GM23248 (cell line): Measurements from ENCODE around the gene HK3. TPM values are rescaled to one million over a fixed set of nuclear protein-coding genes. Genes with fewer than 3 reads are reported as not detected.

Source experiments
- DNase-seq: peaks from one replicate; pipeline ENCODE4 v3.0.0-alpha.2; 2015
- H2AFZ ChIP-seq: fragments of 200-600 bp; sonication (generic); 2 replicates; pipeline ENCODE4 v1.6.1; 2016; ENCODE audit warnings: antibody characterized with exemption
- H3F3A ChIP-seq: fragments of 200-600 bp; sonication (generic); 2 replicates; pipeline ENCODE4 v1.6.1; 2016; ENCODE audit warnings: mild to moderate bottlenecking, antibody characterized with exemption, mixed run types; ENCODE audit not compliant: insufficient read depth
- H3K27ac ChIP-seq: fragments of 200-600 bp; sonication (generic); 2 replicates; pipeline ENCODE4 v1.5.1; 2016; ENCODE audit warnings: mild to moderate bottlenecking
- H3K27me3 ChIP-seq: fragments of 200-600 bp; sonication (generic); replicated peaks from 2 replicates; pipeline ENCODE4 v1.6.1; 2016; ENCODE audit warnings: mild to moderate bottlenecking; ENCODE audit not compliant: insufficient read depth
- H3K36me3 ChIP-seq: fragments of 200-600 bp; sonication (generic); 2 replicates; pipeline ENCODE4 v1.6.1; 2016; ENCODE audit warnings: low read depth, mild to moderate bottlenecking
- H3K4me1 ChIP-seq: fragments of 200-600 bp; sonication (generic); 2 replicates; pipeline ENCODE4 v1.6.1; 2016; ENCODE audit warnings: mild to moderate bottlenecking; ENCODE audit not compliant: insufficient read depth
- H3K4me2 ChIP-seq: fragments of 200-600 bp; sonication (generic); one replicate; pipeline ENCODE4 v1.6.1; 2016; ENCODE audit warnings: mild to moderate bottlenecking; ENCODE audit not compliant: unreplicated experiment
- H3K4me3 ChIP-seq: fragments of 200-600 bp; sonication (generic); 2 replicates; pipeline ENCODE4 v1.5.1; 2016; ENCODE audit warnings: mild to moderate bottlenecking
- H3K79me2 ChIP-seq: fragments of 200-600 bp; sonication (generic); 2 replicates; pipeline ENCODE4 v1.6.1; 2016; ENCODE audit warnings: mild to moderate bottlenecking; ENCODE audit not compliant: insufficient read depth
- H3K9ac ChIP-seq: fragments of 200-600 bp; sonication (generic); 2 replicates; pipeline ENCODE4 v1.6.1; 2016; ENCODE audit warnings: mild to moderate bottlenecking
- H3K9me2 ChIP-seq: fragments of 200-600 bp; sonication (generic); 2 replicates; pipeline ENCODE4 v1.6.1; 2016; ENCODE audit warnings: mixed run types, mild to moderate bottlenecking, moderate library complexity; ENCODE audit not compliant: insufficient read depth
- H3K9me3 ChIP-seq: fragments of 200-600 bp; sonication (generic); one replicate; pipeline ENCODE4 v1.6.1; 2017; ENCODE audit warnings: low read depth
- H4K20me1 ChIP-seq: fragments of 200-600 bp; sonication (generic); 2 replicates; pipeline ENCODE4 v1.6.0; 2016; ENCODE audit not compliant: insufficient read depth
- EZH2 ChIP-seq: fragments of 200-600 bp; sonication (generic); IDR thresholded peaks from 2 replicates; pipeline ENCODE4 v1.6.1; 2018; ENCODE audit warnings: antibody characterized with exemption, mild to moderate bottlenecking; ENCODE audit not compliant: insufficient read depth, poor library complexity, severe bottlenecking
- EZH2phosphoT487 ChIP-seq: fragments of 200-600 bp; sonication (generic); IDR thresholded peaks from 2 replicates; pipeline ENCODE4 v1.6.1; 2018; ENCODE audit warnings: antibody characterized with exemption, moderate library complexity, mild to moderate bottlenecking, low read depth; ENCODE audit not compliant: insufficient read depth
- WGBS, 2 experiments: methylation state at CpG; one replicate each; pipeline ENCODE4 v1.1.6; 2015 to 2017; ENCODE audit warnings: low lambda C conversion rate in 2 of 2, low coverage in 1 of 2; ENCODE audit errors: missing lambda C conversion rate in 2 of 2; 5-methylcytosine and 5-hydroxymethylcytosine counted together
- in situ Hi-C: fragments of 300-500 bp; cut with MboI; formaldehyde crosslinking; loops from 2 replicates; pipeline ENCODE4 v1.15.0; 2020
- polyA plus RNA-seq: library from polyadenylated mRNA; unstranded; fragments of >200 nt; fragmentation: Nextera tagmentation; extraction: Ambion mirVana; gene quantifications from 2 replicates; pipeline ENCODE4 v1.2.1, GENCODE V29; 2016
- total RNA-seq: library from RNA; depleted of rRNA; stranded (reverse); fragments of >200 nt; shearing (Covaris generic); gene quantifications from 2 replicates; pipeline ENCODE4 v1.2.3, GENCODE V29; 2014

The HK3 gene
- total and polyA plus RNA-seq, 2 experiments from 2014 or later, result not detected

DNA sequence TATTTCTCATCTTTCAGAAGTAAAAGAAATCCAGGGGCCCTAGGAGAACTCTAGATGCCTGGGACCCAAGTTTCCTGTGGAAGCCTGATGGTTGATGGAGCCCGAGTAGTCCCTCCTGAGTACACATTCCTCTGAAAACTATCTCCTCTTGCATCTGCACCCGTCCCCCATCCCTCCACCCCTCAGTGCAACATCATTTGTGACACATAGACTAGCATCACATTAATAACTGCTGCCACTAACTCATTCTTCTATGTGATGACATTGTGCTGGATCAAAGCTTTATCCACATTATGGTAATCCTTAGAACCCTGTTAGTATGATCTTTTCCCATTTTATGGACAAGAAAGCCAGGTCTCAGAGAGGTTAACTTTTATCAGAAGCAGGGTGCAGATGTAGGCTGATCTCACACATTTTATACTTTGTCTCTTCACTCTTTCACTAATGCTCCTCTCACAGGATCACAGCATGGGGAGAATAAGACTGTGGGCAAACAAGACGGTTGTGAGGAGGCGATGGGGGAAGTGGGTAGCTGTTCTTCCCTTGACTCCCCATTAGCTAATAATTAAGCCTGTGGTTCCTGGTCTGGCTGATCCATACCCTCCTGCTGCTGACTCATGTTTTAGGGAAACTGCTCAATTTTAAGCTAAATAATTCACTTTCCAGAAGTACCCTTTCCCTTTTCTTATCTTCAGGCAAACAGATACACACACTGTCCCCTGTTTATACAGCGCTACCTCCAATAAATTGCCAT is 3.9 kb upstream of the HK3 start:
- no peaks in the 10 kb centered on the region for H3K27me3 ChIP-seq
- WGBS, 2 experiments, result 95% methylated on average over 5 of the region's 5 CpGs
- H3K4me1 ChIP-seq, result no peaks in the 10 kb centered on the region
- in situ Hi-C loops, result no loop called here
- H3K4me2 ChIP-seq, result no peak overlapping the region
- H3K9ac ChIP-seq, result no peak overlapping the region
- no peak for DNase-seq
- H3K79me2 ChIP-seq, result no peaks in the 10 kb centered on the region
- H3K9me3 ChIP-seq, result no peaks in the 10 kb centered on the region
- H3K9me2 ChIP-seq, result no peaks in the 10 kb centered on the region
- peaks cover 56% of the 10 kb centered on the region for H3K36me3 ChIP-seq
- H3F3A ChIP-seq, result no peaks in the 10 kb centered on the region; the same call in 1 of the 2 replicates
- H4K20me1 ChIP-seq, result no peaks in the 10 kb centered on the region
- no peak overlapping the region for H2AFZ ChIP-seq
- H3K4me3 ChIP-seq, result no peak overlapping the region
- TF ChIP-seq EZH2 (no peak), EZH2phosphoT487 (no peak)
- H3K27ac ChIP-seq, result no peak overlapping the region

DNA sequence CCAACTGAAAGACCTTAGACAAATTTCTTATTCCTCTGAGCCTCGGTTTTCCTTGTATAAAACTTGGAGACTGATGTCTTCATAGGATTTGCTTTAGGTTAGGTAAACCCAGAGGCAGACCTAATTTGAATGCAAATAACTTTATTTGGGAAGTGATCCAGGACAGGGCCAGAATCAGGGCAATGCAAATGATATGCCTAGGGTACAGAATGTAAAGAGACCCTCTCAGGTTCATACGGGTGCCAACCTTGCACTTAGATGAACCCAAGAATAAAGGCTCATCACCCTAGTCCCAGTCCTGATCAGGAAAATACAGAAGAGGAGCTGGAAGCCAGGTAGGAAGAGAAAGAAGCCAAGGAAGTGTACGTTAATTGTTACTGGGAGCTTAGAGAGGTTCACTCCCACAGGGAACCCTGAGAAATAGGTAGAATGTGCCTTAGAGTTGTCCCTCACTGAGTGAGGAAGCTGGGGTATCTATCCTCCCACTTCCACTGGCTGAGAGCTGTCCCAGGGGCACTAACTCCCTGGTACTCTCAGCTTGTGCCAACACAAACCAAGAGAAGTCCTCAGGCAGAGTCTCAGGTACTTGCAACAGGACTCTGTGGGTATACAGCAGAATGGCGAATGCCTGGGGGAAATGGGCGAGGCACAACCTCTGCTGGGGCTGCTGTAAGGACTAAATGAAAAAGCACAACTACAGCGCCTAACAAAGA is 3.1 kb upstream of the HK3 start:
- peaks cover 47% of the 10 kb centered on the region for H3K36me3 ChIP-seq

GRCh38 chr5:176901260-176902101 is 2.3 kb upstream of the HK3 start:
- H3K9me3 ChIP-seq, result no peaks in the 10 kb centered on the region
- no peaks in the 10 kb centered on the region for H3K27me3 ChIP-seq
- 82 to 89% methylated on average over 12 of the region's 12 CpGs for WGBS, 2 experiments
- no peak for DNase-seq
- TF ChIP-seq EZH2 (no peak), EZH2phosphoT487 (no peak)
- in situ Hi-C loops, result no loop called here
- H2AFZ ChIP-seq, result no peak overlapping the region
- no peaks in the 10 kb centered on the region for H3K4me1 ChIP-seq
- no peaks in the 10 kb centered on the region for H4K20me1 ChIP-seq
- no peak overlapping the region for H3K4me2 ChIP-seq
- no peaks in the 10 kb centered on the region for H3K79me2 ChIP-seq
- no peaks in the 10 kb centered on the region; the same call in 1 of the 2 replicates for H3F3A ChIP-seq
- H3K27ac ChIP-seq, result no peak overlapping the region
- H3K9me2 ChIP-seq, result no peaks in the 10 kb centered on the region
- no peak overlapping the region for H3K4me3 ChIP-seq
- H3K36me3 ChIP-seq, result peaks cover 40% of the 10 kb centered on the region
- no peak overlapping the region for H3K9ac ChIP-seq

More for the DNA sequence above, 3.1 kb upstream of the HK3 start:
- Histone ChIP-seq H3F3A (no peaks in the 10 kb centered on the region; the same call in 1 of the 2 replicates), H3K79me2 (no peaks in the 10 kb centered on the region), H3K9ac (no peak overlapping the region), H3K27me3 (no peaks in the 10 kb centered on the region), H3K9me3 (no peaks in the 10 kb centered on the region), H3K4me2 (no peak overlapping the region), H2AFZ (no peak overlapping the region), H3K4me3 (no peak overlapping the region), H3K27ac (no peak overlapping the region), H3K9me2 (no peaks in the 10 kb centered on the region), H3K4me1 (no peaks in the 10 kb centered on the region), H4K20me1 (no peaks in the 10 kb centered on the region)
- WGBS, 2 experiments, result 95 to 96% methylated on average over 6 of the region's 6 CpGs
- in situ Hi-C loops, result no loop called here
- TF ChIP-seq EZH2, result no peak
- no peak for TF ChIP-seq EZH2phosphoT487
- no peak for DNase-seq

GRCh38 chr5:176900780-176901204 is 1.6 kb upstream of the HK3 start:
- Histone ChIP-seq H3K27ac (no peak overlapping the region), H3F3A (no peaks in the 10 kb centered on the region; the same call in 1 of the 2 replicates), H3K27me3 (no peaks in the 10 kb centered on the region), H3K4me3 (no peak overlapping the region), H3K36me3 (peaks cover 33% of the 10 kb centered on the region), H3K79me2 (no peaks in the 10 kb centered on the region), H3K4me1 (no peaks in the 10 kb centered on the region), H2AFZ (no peak overlapping the region), H3K4me2 (no peak overlapping the region), H3K9me2 (no peaks in the 10 kb centered on the region), H4K20me1 (no peaks in the 10 kb centered on the region), H3K9ac (no peak overlapping the region), H3K9me3 (no peaks in the 10 kb centered on the region)
- in situ Hi-C loops, result no loop called here
- no peak for DNase-seq
- TF ChIP-seq EZH2phosphoT487 (no peak), EZH2 (no peak)
- 73% methylated on average over 7 of the region's 7 CpGs for WGBS, 2 experiments
